SK-N-SH (cell line): ENCODE results near the gene MANSC4. TPM values are rescaled to one million over a fixed set of nuclear protein-coding genes. Genes with fewer than 3 reads are reported as not detected.

Source experiments
- CTCF ChIA-PET: fragments of 300-600, 350-600 bp; formaldehyde crosslinking; extraction: SDS; loops from one replicate; lab custom pipeline; 2021; lab: Yijun Ruan, JAX
- POLR2A ChIA-PET: fragments of 350-600 bp; sonication (Branson Sonifier 250); formaldehyde crosslinking; extraction: SDS; loops from one replicate; lab custom pipeline; 2020; ENCODE audit warnings: antibody characterized with exemption, inconsistent platforms; lab: Yijun Ruan, JAX
- DNase-seq: peaks from one replicate; pipeline ENCODE4 v3.0.0; 2012
- H2AFZ ChIP-seq: fragments of 200-600 bp; sonication (generic); 2 replicates; pipeline ENCODE4 v1.8.1; 2016; ENCODE audit warnings: antibody characterized with exemption, mild to moderate bottlenecking, low read depth
- H3F3A ChIP-seq: fragments of 200-600 bp; sonication (generic); replicated peaks from 2 replicates; pipeline ENCODE3; 2016; ENCODE audit warnings: antibody characterized with exemption, mild to moderate bottlenecking; ENCODE audit not compliant: insufficient read depth
- H3K27ac ChIP-seq, 2 experiments: fragments of 200-500 bp in 1 of 2; fragments of 200-600 bp in 1 of 2; sonication (Bioruptor generic) in 1 of 2; sonication (generic), shearing (Covaris generic) in 1 of 2; 2 replicates each; pipeline versions ENCODE4 v1.5.1 to v1.6.1; 2014 to 2016; ENCODE audit warnings: low read depth in 2 of 2, inconsistent platforms in 1 of 2, low read length in 1 of 2, mild to moderate bottlenecking in 1 of 2, mixed read lengths in 1 of 2
- H3K27me3 ChIP-seq: fragments of 200-600 bp; sonication (generic), shearing (Covaris generic); 2 replicates; pipeline ENCODE4 v1.6.1; 2016; ENCODE audit warnings: mixed run types; ENCODE audit not compliant: insufficient read depth
- H3K36me3 ChIP-seq, 2 experiments: fragments of 200-500 bp in 1 of 2; fragments of 200-600 bp in 1 of 2; sonication (Bioruptor generic) in 1 of 2; sonication (generic) in 1 of 2; replicated peaks in 1 of 2; 2 replicates each; pipeline versions ENCODE3 to v1.5.1; 2014 to 2016; ENCODE audit warnings: low read length in 1 of 2, mild to moderate bottlenecking in 1 of 2; ENCODE audit not compliant: insufficient read depth in 2 of 2, control insufficient read depth in 1 of 2
- H3K4me1 ChIP-seq, 2 experiments: fragments of 200-500 bp in 1 of 2; fragments of 200-600 bp in 1 of 2; sonication (Bioruptor generic) in 1 of 2; sonication (generic), shearing (Covaris generic) in 1 of 2; 2 replicates each; pipeline versions ENCODE4 v1.5.1 to v1.6.1; 2014 to 2016; ENCODE audit warnings: low read depth in 1 of 2, low read length in 1 of 2, mixed run types in 1 of 2; ENCODE audit not compliant: insufficient read depth in 2 of 2, control insufficient read depth in 1 of 2
- H3K4me2 ChIP-seq: fragments of 200-600 bp; sonication (generic), shearing (Covaris generic); 2 replicates; pipeline ENCODE4 v1.6.1; 2017; ENCODE audit warnings: mixed run types
- H3K4me3 ChIP-seq, 2 experiments: fragments of 200-500 bp in 1 of 2; fragments of 200-600 bp in 1 of 2; sonication (Bioruptor generic) in 1 of 2; sonication (generic), shearing (Covaris generic) in 1 of 2; 2 replicates each; pipeline versions ENCODE4 v1.5.1 to v1.8.1; 2014 to 2016; ENCODE audit warnings: low read depth in 2 of 2, inconsistent platforms in 1 of 2, low read length in 1 of 2, mild to moderate bottlenecking in 1 of 2, mixed read lengths in 1 of 2, moderate library complexity in 1 of 2
- H3K79me2 ChIP-seq: fragments of 200-600 bp; sonication (generic); 2 replicates; pipeline ENCODE4 v1.8.1; 2017; ENCODE audit warnings: mild to moderate bottlenecking; ENCODE audit not compliant: insufficient read depth
- H3K9ac ChIP-seq: fragments of 200-600 bp; sonication (generic); 2 replicates; pipeline ENCODE4 v1.6.1; 2017; ENCODE audit warnings: mixed run types
- H3K9me2 ChIP-seq: fragments of 200-600 bp; sonication (generic); 2 replicates; pipeline ENCODE4 v1.6.1; 2017; ENCODE audit warnings: mixed run types
- H3K9me3 ChIP-seq: fragments of 200-600 bp; sonication (generic); 2 replicates; pipeline ENCODE4 v1.6.1; 2017; ENCODE audit warnings: mixed run types, mild to moderate bottlenecking, moderate library complexity
- H4K20me1 ChIP-seq: fragments of 200-600 bp; sonication (generic); 2 replicates; pipeline ENCODE4 v1.6.1; 2017; ENCODE audit warnings: mild to moderate bottlenecking, mixed run types; ENCODE audit not compliant: insufficient read depth
- CHD2 ChIP-seq: fragments of 150-350 bp; IDR thresholded peaks from 2 replicates; pipeline ENCODE4 v1.6.1; 2018; ENCODE audit warnings: low read length; ENCODE audit not compliant: partially characterized antibody
- EP300 ChIP-seq, 2 experiments: IDR thresholded peaks; 2 replicates each; pipeline versions ENCODE4 v1.4.0 to v1.6.1; 2012; ENCODE audit warnings: borderline replicate concordance in 1 of 2, low read depth in 1 of 2, low read length in 1 of 2
- EZH2phosphoT487 ChIP-seq: fragments of 200-600 bp; sonication (generic); IDR thresholded peaks from 2 replicates; pipeline ENCODE4 v1.6.1; 2017; ENCODE audit warnings: low read depth, mixed run types, mild to moderate bottlenecking, antibody characterized with exemption, moderate library complexity, borderline replicate concordance
- FOXJ3 ChIP-seq: sonication (generic); formaldehyde crosslinking; IDR thresholded peaks from 2 replicates; pipeline ENCODE4 v1.5.1; 2020; ENCODE audit warnings: mild to moderate bottlenecking, missing genetic modification reagents
- GABPA ChIP-seq: IDR thresholded peaks from 2 replicates; pipeline ENCODE4 v1.4.0; 2012; ENCODE audit warnings: low read depth, mild to moderate bottlenecking
- JUND ChIP-seq: IDR thresholded peaks from 2 replicates; pipeline ENCODE4 v1.4.0; 2012
- MEF2A ChIP-seq: IDR thresholded peaks from 2 replicates; pipeline ENCODE4 v1.4.0; 2012; ENCODE audit warnings: low read depth, borderline replicate concordance
- MXI1 ChIP-seq: IDR thresholded peaks from 2 replicates; pipeline ENCODE4 v1.6.1; 2012; ENCODE audit warnings: mild to moderate bottlenecking, low read depth, low read length, improper control_type of control experiment
- NFIC ChIP-seq: IDR thresholded peaks from 2 replicates; pipeline ENCODE4 v1.4.0; 2012; ENCODE audit warnings: borderline replicate concordance
- NRF1 ChIP-seq: IDR thresholded peaks from 2 replicates; pipeline ENCODE4 v1.6.1; 2012; ENCODE audit warnings: low read depth, mild to moderate bottlenecking, low read length
- RAD21 ChIP-seq: IDR thresholded peaks from 2 replicates; pipeline ENCODE4 v1.6.1; 2012; ENCODE audit warnings: mild to moderate bottlenecking, low read length
- RCOR1 ChIP-seq: fragments of 150-350 bp; IDR thresholded peaks from 2 replicates; pipeline ENCODE4 v1.6.1; 2017; ENCODE audit warnings: antibody characterized with exemption, low read length
- SMC3 ChIP-seq: IDR thresholded peaks from 2 replicates; pipeline ENCODE4 v1.6.1; 2012; ENCODE audit warnings: low read depth, low read length, improper control_type of control experiment
- TAF1 ChIP-seq: IDR thresholded peaks from 2 replicates; pipeline ENCODE4 v1.6.1; 2012; ENCODE audit warnings: low read depth, mild to moderate bottlenecking, low read length, moderate library complexity, borderline replicate concordance
- WGBS: methylation state at CpG from one replicate; pipeline ENCODE4 v1.1.6; 2017; ENCODE audit warnings: low lambda C conversion rate; 5-methylcytosine and 5-hydroxymethylcytosine counted together
- polyA plus RNA-seq, 3 experiments: library from polyadenylated mRNA; depleted of rRNA; stranded (reverse); fragments of >200 nt; gene quantifications; 2 replicates each; pipeline ENCODE4 v1.2.3, GENCODE V29; 2012
- TF ChIP-seq, protein P1 (sequence below): IDR thresholded peaks from 2 replicates; pipeline ENCODE4 v1.4.0; 2012; ENCODE audit warnings: low read depth
- TF ChIP-seq, protein P2 (sequence below): IDR thresholded peaks from 2 replicates; pipeline ENCODE4 v1.4.0; 2012; ENCODE audit warnings: low read depth, borderline replicate concordance
- TF ChIP-seq, protein P3 (sequence below): IDR thresholded peaks from 2 replicates; pipeline ENCODE4; 2012
- TF ChIP-seq, protein P4 (sequence below): IDR thresholded peaks from 2 replicates; pipeline ENCODE4 v1.4.0; 2012; ENCODE audit warnings: low read depth, borderline replicate concordance

MANSC4 gene
- polyA plus RNA-seq, 1 of the 3 experiments (the other 2 are of a cell fraction) = not detected

DNA sequence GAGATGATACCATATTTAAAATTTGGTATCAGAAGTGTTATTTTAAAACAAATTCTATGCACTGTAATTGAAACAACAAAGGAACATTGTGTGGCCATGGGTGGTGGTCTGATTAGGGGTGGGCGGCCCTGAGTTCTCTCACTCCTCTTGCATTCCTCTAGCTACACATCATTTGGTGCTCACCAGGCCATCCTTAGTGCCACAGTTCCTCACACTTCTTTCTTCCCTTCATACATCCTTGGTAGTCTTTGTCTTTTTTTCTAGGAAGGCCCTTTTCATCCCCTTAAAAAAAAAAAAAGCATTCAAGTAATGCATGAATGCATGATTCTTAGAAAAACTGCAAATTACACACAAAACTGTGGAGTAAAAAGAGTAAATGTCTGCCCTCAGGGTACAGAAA lies 2.4 kb upstream of the MANSC4 start:
- peaks cover 16 to 22% of the 10 kb centered on the region in 2 experiments for H3K4me1 ChIP-seq
- peaks cover 73% of the 10 kb centered on the region for H3K79me2 ChIP-seq
- H3K9ac ChIP-seq = no peak overlapping the region
- H3K9me2 ChIP-seq = no peaks in the 10 kb centered on the region
- H3K36me3 ChIP-seq = peaks cover 8 to 14% of the 10 kb centered on the region in 2 experiments
- no peaks in the 10 kb centered on the region for H3K9me3 ChIP-seq
- no peaks in the 10 kb centered on the region for H3K27me3 ChIP-seq
- peak overlapping the region in 1 of 2 experiments; percentile 85; a peak in 2 of 4 replicates for H3K4me3 ChIP-seq
- peak overlapping the region; percentile 92 for H3K4me2 ChIP-seq
- no peak overlapping the region for H2AFZ ChIP-seq
- POLR2A ChIA-PET = no interaction called here
- DNase-seq = no peak
- H4K20me1 ChIP-seq = no peaks in the 10 kb centered on the region
- WGBS = 100% methylated on average over 1 of the region's 1 CpG
- CTCF ChIA-PET = no interaction called here
- peak overlapping the region in 1 of 2 experiments; percentile 79; a peak in 1 of 4 replicates for H3K27ac ChIP-seq
- TF ChIP-seq, protein P1, sequence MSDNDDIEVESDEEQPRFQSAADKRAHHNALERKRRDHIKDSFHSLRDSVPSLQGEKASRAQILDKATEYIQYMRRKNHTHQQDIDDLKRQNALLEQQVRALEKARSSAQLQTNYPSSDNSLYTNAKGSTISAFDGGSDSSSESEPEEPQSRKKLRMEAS = no peak
- no peak for TF ChIP-seq CHD2
- TF ChIP-seq MXI1 = no peak
- TF ChIP-seq, protein P2, sequence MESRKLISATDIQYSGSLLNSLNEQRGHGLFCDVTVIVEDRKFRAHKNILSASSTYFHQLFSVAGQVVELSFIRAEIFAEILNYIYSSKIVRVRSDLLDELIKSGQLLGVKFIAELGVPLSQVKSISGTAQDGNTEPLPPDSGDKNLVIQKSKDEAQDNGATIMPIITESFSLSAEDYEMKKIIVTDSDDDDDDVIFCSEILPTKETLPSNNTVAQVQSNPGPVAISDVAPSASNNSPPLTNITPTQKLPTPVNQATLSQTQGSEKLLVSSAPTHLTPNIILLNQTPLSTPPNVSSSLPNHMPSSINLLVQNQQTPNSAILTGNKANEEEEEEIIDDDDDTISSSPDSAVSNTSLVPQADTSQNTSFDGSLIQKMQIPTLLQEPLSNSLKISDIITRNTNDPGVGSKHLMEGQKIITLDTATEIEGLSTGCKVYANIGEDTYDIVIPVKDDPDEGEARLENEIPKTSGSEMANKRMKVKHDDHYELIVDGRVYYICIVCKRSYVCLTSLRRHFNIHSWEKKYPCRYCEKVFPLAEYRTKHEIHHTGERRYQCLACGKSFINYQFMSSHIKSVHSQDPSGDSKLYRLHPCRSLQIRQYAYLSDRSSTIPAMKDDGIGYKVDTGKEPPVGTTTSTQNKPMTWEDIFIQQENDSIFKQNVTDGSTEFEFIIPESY = no peak
- TF ChIP-seq, protein P3, sequence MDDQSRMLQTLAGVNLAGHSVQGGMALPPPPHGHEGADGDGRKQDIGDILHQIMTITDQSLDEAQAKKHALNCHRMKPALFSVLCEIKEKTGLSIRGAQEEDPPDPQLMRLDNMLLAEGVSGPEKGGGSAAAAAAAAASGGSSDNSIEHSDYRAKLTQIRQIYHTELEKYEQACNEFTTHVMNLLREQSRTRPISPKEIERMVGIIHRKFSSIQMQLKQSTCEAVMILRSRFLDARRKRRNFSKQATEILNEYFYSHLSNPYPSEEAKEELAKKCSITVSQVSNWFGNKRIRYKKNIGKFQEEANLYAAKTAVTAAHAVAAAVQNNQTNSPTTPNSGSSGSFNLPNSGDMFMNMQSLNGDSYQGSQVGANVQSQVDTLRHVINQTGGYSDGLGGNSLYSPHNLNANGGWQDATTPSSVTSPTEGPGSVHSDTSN = no peak
- no peak for TF ChIP-seq EP300 (IDR thresholded peaks at IDR 0.05; ENCODE audit: borderline replicate concordance in 1 of 2, low read depth in 1 of 2, low read length in 1 of 2)
- TF ChIP-seq RAD21 = no peak
- TF ChIP-seq EZH2phosphoT487 = no peak
- no peak for TF ChIP-seq GABPA
- no peak for TF ChIP-seq RCOR1
- TF ChIP-seq NRF1 = no peak
- no peak for TF ChIP-seq FOXJ3
- TF ChIP-seq TAF1 = no peak
- no peak for TF ChIP-seq NFIC
- TF ChIP-seq SMC3 = no peak
- no peak for TF ChIP-seq JUND
- TF ChIP-seq, protein P4, sequence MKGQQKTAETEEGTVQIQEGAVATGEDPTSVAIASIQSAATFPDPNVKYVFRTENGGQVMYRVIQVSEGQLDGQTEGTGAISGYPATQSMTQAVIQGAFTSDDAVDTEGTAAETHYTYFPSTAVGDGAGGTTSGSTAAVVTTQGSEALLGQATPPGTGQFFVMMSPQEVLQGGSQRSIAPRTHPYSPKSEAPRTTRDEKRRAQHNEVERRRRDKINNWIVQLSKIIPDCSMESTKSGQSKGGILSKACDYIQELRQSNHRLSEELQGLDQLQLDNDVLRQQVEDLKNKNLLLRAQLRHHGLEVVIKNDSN = no peak
- no peak for TF ChIP-seq MEF2A
- peaks cover 24% of the 10 kb centered on the region for H3F3A ChIP-seq
